PC-3 (cell line): ENCODE results near the gene JAZF1.

ENCODE experiments used
- EZH2 ChIP-seq: fragments of 300-600 bp; sonication (generic); IDR thresholded peaks from one replicate; pipeline ENCODE4 v1.6.1; 2017; ENCODE audit warnings: antibody characterized with exemption, mild to moderate bottlenecking, low read length; ENCODE audit not compliant: unreplicated experiment
- TF ChIP-seq, protein P1 (sequence below): fragments of 300-600 bp; sonication (generic); conservative IDR thresholded peaks from 2 replicates; pipeline ENCODE4 v1.5.1; 2017; ENCODE audit warnings: antibody characterized with exemption, low read depth, mild to moderate bottlenecking, low read length

DNA sequence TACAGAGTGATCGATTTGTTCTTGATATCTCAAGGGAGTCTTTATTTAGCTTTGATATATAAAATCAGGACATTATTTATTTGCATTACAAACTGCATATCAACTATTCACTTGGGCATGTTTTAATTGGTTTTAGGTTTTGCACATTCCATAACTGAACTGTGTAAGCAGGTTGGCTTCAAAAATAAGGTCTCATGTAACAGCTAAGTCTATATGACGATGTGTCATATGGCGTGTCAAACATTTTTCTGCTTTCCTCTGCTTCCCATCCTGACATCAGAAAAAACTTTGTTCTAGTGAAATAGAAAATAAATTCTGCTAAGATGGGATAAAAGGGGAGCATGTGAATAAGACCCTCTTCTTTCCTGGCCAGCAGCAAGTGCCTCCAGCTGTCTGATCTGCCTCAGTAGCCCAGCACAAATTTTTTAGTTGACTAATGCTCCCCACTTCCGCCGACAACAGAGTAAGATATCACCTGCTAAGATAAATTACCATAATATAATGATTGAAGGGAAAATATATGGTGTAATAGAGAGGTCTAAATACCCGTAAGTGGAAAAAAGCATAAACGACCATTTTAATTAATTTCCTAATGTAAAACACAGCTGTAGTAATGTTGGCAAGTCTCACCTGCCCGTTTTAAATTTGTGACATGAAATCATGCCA lies 260.2 kb downstream of the JAZF1 start:
- no peak for TF ChIP-seq EZH2
- TF ChIP-seq, protein P1, sequence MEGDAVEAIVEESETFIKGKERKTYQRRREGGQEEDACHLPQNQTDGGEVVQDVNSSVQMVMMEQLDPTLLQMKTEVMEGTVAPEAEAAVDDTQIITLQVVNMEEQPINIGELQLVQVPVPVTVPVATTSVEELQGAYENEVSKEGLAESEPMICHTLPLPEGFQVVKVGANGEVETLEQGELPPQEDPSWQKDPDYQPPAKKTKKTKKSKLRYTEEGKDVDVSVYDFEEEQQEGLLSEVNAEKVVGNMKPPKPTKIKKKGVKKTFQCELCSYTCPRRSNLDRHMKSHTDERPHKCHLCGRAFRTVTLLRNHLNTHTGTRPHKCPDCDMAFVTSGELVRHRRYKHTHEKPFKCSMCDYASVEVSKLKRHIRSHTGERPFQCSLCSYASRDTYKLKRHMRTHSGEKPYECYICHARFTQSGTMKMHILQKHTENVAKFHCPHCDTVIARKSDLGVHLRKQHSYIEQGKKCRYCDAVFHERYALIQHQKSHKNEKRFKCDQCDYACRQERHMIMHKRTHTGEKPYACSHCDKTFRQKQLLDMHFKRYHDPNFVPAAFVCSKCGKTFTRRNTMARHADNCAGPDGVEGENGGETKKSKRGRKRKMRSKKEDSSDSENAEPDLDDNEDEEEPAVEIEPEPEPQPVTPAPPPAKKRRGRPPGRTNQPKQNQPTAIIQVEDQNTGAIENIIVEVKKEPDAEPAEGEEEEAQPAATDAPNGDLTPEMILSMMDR = no peak
